ENCODE data around the gene KANSL2. TPM values are rescaled to one million over a fixed set of nuclear protein-coding genes. Genes with fewer than 3 reads are reported as not detected.
A peak's percentile ranks its signal among the peaks of the same experiment; 100 is the strongest.

The KANSL2 gene
- total and polyA plus RNA-seq, 2 donors (not counting 3 experiments of a cell fraction or from before 2014, with no cell fraction given) = 30.5 to 35.8 TPM

DNA sequence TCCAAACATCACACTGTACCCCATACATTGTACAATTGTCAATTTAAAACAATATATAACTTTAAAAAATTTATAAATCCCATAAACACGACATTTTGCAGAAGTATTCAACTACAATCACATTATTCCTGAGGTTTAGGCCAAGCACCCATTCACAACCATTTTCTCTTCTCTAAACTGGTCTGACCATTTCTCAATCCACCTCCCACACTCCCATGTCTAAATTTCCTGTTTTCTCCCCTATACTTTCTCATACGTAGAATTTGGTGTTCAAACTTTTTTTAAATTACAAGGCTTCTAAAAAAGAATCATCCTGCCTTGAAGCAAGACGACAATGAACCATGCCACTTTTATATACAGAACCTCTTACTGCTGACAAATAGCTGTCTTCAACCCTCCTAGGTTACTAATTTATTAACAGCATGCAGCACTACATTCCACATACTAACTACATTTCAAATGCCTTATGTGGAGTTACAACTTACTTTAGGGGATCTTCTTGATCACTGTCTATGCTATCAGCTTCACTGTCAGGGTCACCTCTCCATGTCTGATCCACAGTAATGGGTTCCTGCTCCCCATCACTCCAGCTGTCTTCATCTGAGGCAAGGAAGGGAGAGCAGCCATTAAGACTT is 3.4 kb downstream of the KANSL2 start:
- H3K79me2 ChIP-seq (ENCODE audit: control insufficient read depth, insufficient read depth, low read length) = peaks cover 71% of the 10 kb centered on the region
- ChIA-PET CTCF (interaction anchor here (0.7 kb wide), 1 partner anchor 122 kb away, joined by 3 read pairs; no protein-coding TSS in a partner anchor), POLR2A (no interaction called here)
- H3K9me3 ChIP-seq (replicated peaks; ENCODE audit: control insufficient read depth, insufficient read depth, low read length) = no peaks in the 10 kb centered on the region
- H4K20me1 ChIP-seq (replicated peaks; ENCODE audit: control insufficient read depth, extremely low read depth, insufficient read depth, low read length) = peaks cover 4% of the 10 kb centered on the region
- no TSS peak for BruUV-seq (replicated peaks)
- H3K9ac ChIP-seq (replicated peaks; ENCODE audit: extremely low read depth, insufficient read depth, low read length) = no peak overlapping the region
- no peaks in the 10 kb centered on the region for H3K9me1 ChIP-seq (replicated peaks; ENCODE audit: control insufficient read depth, extremely low read depth, insufficient read depth, low read length)
- no peak overlapping the region for H2AFZ ChIP-seq (ENCODE audit: low read depth, low read length)
- TF ChIP-seq EZH2 (IDR thresholded peaks at IDR 0.05; ENCODE audit: borderline replicate concordance, low read depth, low read length, severe bottlenecking) (no peak), POLR2A (IDR thresholded peaks at IDR 0.05; ENCODE audit: low read depth, low read length) (no peak), POLR2AphosphoS5 (IDR thresholded peaks at IDR 0.05; ENCODE audit: insufficient read depth, low read depth, low read length) (no peak)
- TF ChIP-seq, protein P1, sequence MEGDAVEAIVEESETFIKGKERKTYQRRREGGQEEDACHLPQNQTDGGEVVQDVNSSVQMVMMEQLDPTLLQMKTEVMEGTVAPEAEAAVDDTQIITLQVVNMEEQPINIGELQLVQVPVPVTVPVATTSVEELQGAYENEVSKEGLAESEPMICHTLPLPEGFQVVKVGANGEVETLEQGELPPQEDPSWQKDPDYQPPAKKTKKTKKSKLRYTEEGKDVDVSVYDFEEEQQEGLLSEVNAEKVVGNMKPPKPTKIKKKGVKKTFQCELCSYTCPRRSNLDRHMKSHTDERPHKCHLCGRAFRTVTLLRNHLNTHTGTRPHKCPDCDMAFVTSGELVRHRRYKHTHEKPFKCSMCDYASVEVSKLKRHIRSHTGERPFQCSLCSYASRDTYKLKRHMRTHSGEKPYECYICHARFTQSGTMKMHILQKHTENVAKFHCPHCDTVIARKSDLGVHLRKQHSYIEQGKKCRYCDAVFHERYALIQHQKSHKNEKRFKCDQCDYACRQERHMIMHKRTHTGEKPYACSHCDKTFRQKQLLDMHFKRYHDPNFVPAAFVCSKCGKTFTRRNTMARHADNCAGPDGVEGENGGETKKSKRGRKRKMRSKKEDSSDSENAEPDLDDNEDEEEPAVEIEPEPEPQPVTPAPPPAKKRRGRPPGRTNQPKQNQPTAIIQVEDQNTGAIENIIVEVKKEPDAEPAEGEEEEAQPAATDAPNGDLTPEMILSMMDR (IDR thresholded peaks at IDR 0.05; ENCODE audit: extremely low read depth in 1 of 2, insufficient read depth in 1 of 2, low read depth in 1 of 2, low read length in 2 of 2) = no peak
- dilution Hi-C loops (cut with MboI; ENCODE audit: extremely low pct_ligation_motif_present, low sequenced_read_pairs) = no loop called here
- H3K36me3 ChIP-seq (ENCODE audit: control insufficient read depth in 2 of 2, extremely low read depth in 1 of 2, insufficient read depth in 2 of 2, low read length in 2 of 2) = peaks cover 6 to 12% of the 10 kb centered on the region in 2 experiments
- H3K27me3 ChIP-seq (ENCODE audit: control insufficient read depth in 2 of 2, insufficient read depth in 2 of 2, low read length in 2 of 2) = no peaks in the 10 kb centered on the region
- no peak for DNase-seq (ENCODE audit: low read depth, low spot score)
- H3K4me3 ChIP-seq (replicated peaks in 1 of 3; ENCODE audit: insufficient read depth in 1 of 3, low read depth in 1 of 3, low read length in 3 of 3) = peak overlapping the region in 1 of 3 experiments; percentile 34
- intact Hi-C loops (cut with micrococcal nuclease) = no loop called here
- no peak for FAIRE-seq
- peaks cover 30% of the 10 kb centered on the region for H3K4me1 ChIP-seq (ENCODE audit: control insufficient read depth, extremely low read depth, insufficient read depth, low read length)
- H3K4me2 ChIP-seq (ENCODE audit: insufficient read depth, low read length) = peak overlapping the region; percentile 99
- no peak overlapping the region for H3K27ac ChIP-seq (ENCODE audit: insufficient read depth, low read depth, low read length)
